Esophagus squamous epithelium (tissue), 5 donors: ENCODE results near the gene PTPRD. TPM values are rescaled to one million over a fixed set of nuclear protein-coding genes. Genes with fewer than 3 reads are reported as not detected.

Experiments
- DNase-seq: peaks from one replicate; lab custom pipeline; 2025; lab: John Stamatoyannopoulos, UW
- H3K27ac ChIP-seq, 4 donors: fragments of 200-600 bp; sonication (generic); one replicate each; pipeline ENCODE4 v1.5.1; 2016 to 2019; ENCODE audit warnings: mild to moderate bottlenecking in 1 of 4
- H3K27me3 ChIP-seq, 4 donors: fragments of 200-600 bp; sonication (generic); 1 replicate in 3 of 4; 2 replicates in 1 of 4; pipeline versions ENCODE4 v1.5.1 to v1.6.0; 2017 to 2021; ENCODE audit warnings: antibody characterized with exemption in 1 of 4
- H3K36me3 ChIP-seq, 3 donors: fragments of 200-600 bp; sonication (generic); one replicate each; pipeline ENCODE4 v1.5.1; 2016 to 2019
- H3K4me1 ChIP-seq, 3 donors: fragments of 200-600 bp; sonication (generic); one replicate each; pipeline ENCODE4 v1.5.1; 2017 to 2019
- H3K4me3 ChIP-seq, 4 donors: fragments of 200-600 bp; sonication (generic); 1 replicate in 3 of 4; 2 replicates in 1 of 4; pipeline ENCODE4 v1.5.1; 2016 to 2019; ENCODE audit warnings: mild to moderate bottlenecking in 2 of 4, moderate library complexity in 1 of 4
- H3K9me3 ChIP-seq, 3 donors: fragments of 200-600 bp; sonication (generic); one replicate each; pipeline ENCODE4 v1.5.1; 2016 to 2019
- CTCF ChIP-seq, 6 experiments: fragments of 450-650 bp in 4 of 6; fragments of 200-600 bp in 2 of 6; sonication (generic) in 2 of 6; IDR thresholded peaks; one replicate each; pipeline ENCODE4 v1.5.1; 2016 to 2019; ENCODE audit warnings: antibody characterized with exemption in 6 of 6, mild to moderate bottlenecking in 4 of 6, moderate library complexity in 4 of 6
- POLR2A ChIP-seq, 4 donors: fragments of 450-650 bp; IDR thresholded peaks; one replicate each; pipeline ENCODE4 v1.6.1; 2017; ENCODE audit warnings: antibody characterized with exemption in 4 of 4, mild to moderate bottlenecking in 4 of 4, moderate library complexity in 3 of 4
- WGBS, 2 donors: methylation state at CpG; one replicate each; pipeline ENCODE4 v1.1.5; 2018; 5-methylcytosine and 5-hydroxymethylcytosine counted together
- intact Hi-C: fragments of 100-400 bp; cut with DNase I; formaldehyde crosslinking; loops from one replicate; pipeline ENCODE4 v1.15.0; 2022
- total RNA-seq, 4 donors: library from RNA; depleted of rRNA; stranded (reverse); fragments of >200 nt; gene quantifications; one replicate each; pipeline ENCODE4 v1.1.0, GENCODE V29; 2016
- donor health status: DM: yes; HTN: yes; CAD: no.

Gene PTPRD
- total RNA-seq, 4 donors from 2014 or later, result 0.23 to 16.3 (median 6.6) TPM

- Histone ChIP-seq H3K9me3 (no peaks in the 10 kb centered on the region), H3K27ac (no peak overlapping the region), H3K4me3 (no peak overlapping the region), H3K27me3 (no peaks in the 10 kb centered on the region), H3K4me1 (no peaks in the 10 kb centered on the region), H3K36me3 (no peaks in the 10 kb centered on the region)
- TF ChIP-seq CTCF (IDR thresholded peaks at IDR 0.05) (no peak), POLR2A (IDR thresholded peaks at IDR 0.05) (no peak)
- intact Hi-C loops, result no loop called here
- no peak for DNase-seq
Measured at GRCh38 chr9:10443868-10444204, 169.0 kb downstream of the PTPRD start.

- Histone ChIP-seq H3K36me3 (no peaks in the 10 kb centered on the region), H3K4me3 (no peak overlapping the region), H3K4me1 (no peaks in the 10 kb centered on the region), H3K27ac (no peak overlapping the region), H3K9me3 (no peaks in the 10 kb centered on the region), H3K27me3 (no peaks in the 10 kb centered on the region)
- TF ChIP-seq CTCF (IDR thresholded peaks at IDR 0.05) (no peak), POLR2A (IDR thresholded peaks at IDR 0.05) (no peak)
- no peak for DNase-seq
- WGBS, 2 donors, result 64 to 67% methylated on average over 4 of the region's 4 CpGs
- intact Hi-C loops, result no loop called here
Measured at GRCh38 chr9:10443181-10443867, 169.5 kb downstream of the PTPRD start.

- no peak for DNase-seq
- no peaks in the 10 kb centered on the region for H3K4me1 ChIP-seq
- no peaks in the 10 kb centered on the region for H3K9me3 ChIP-seq
- TF ChIP-seq POLR2A (IDR thresholded peaks at IDR 0.05) (no peak), CTCF (IDR thresholded peaks at IDR 0.05) (no peak)
- no peaks in the 10 kb centered on the region for H3K27me3 ChIP-seq
- no peak overlapping the region for H3K27ac ChIP-seq
- intact Hi-C loops, result loop anchor here (10.0 kb wide), 1 partner anchor 46 kb away; no protein-coding TSS in a partner anchor
- no peak overlapping the region for H3K4me3 ChIP-seq
- no peaks in the 10 kb centered on the region for H3K36me3 ChIP-seq
- 60 to 67% methylated on average over 6 to 7 of the region's 7 CpGs for WGBS, 2 donors
Measured at GRCh38 chr9:10438955-10439354, 173.8 kb downstream of the PTPRD start.

- intact Hi-C loops, result loop anchor here (10.0 kb wide), 1 partner anchor 48 kb away; no protein-coding TSS in a partner anchor
- TF ChIP-seq POLR2A (IDR thresholded peaks at IDR 0.05) (no peak), CTCF (IDR thresholded peaks at IDR 0.05) (no peak)
- H3K27me3 ChIP-seq, result no peaks in the 10 kb centered on the region
- H3K36me3 ChIP-seq, result no peaks in the 10 kb centered on the region
- WGBS, 2 donors, result 40 to 52% methylated on average over 4 of the region's 4 CpGs
- H3K4me3 ChIP-seq, result no peak overlapping the region
- H3K9me3 ChIP-seq, result no peaks in the 10 kb centered on the region
- DNase-seq, result no peak
- no peaks in the 10 kb centered on the region for H3K4me1 ChIP-seq
- H3K27ac ChIP-seq, result no peak overlapping the region
Measured at GRCh38 chr9:10436756-10437155, 176.0 kb downstream of the PTPRD start.

GRCh38 chr9:10434412-10434811 is 178.4 kb downstream of the PTPRD start:
- H3K27ac ChIP-seq, result no peak overlapping the region
- H3K4me1 ChIP-seq, result no peaks in the 10 kb centered on the region
- no peak for DNase-seq
- H3K9me3 ChIP-seq, result no peaks in the 10 kb centered on the region
- no peaks in the 10 kb centered on the region for H3K36me3 ChIP-seq
- TF ChIP-seq POLR2A (IDR thresholded peaks at IDR 0.05) (no peak), CTCF (IDR thresholded peaks at IDR 0.05) (no peak)
- H3K27me3 ChIP-seq, result no peaks in the 10 kb centered on the region
- no peak overlapping the region for H3K4me3 ChIP-seq
- intact Hi-C loops, result loop anchor here (10.0 kb wide), 1 partner anchor 50 kb away; no protein-coding TSS in a partner anchor
- WGBS, 2 donors, result 75 to 86% methylated on average over 1 of the region's 1 CpG
